HG02870 (cell line): ENCODE data around the gene RAD23A.

Source experiments
- ATAC-seq: cut with Tn5 transposase; IDR thresholded peaks from one replicate; pipeline ENCODE4 v1.9.1; 2021; ENCODE audit warnings: mild to moderate bottlenecking, moderate library complexity; ENCODE audit not compliant: unreplicated experiment

Gene RAD23A

GRCh38 chr19:12983542-12984142, 38.0 kb downstream of the RAD23A start:
- ATAC-seq = no peak

GRCh38 chr19:12984143-12984627, 38.5 kb downstream of the RAD23A start:
- ATAC-seq = no peak

- no peak for ATAC-seq
Measured at GRCh38 chr19:12984683-12985048, 39.0 kb downstream of the RAD23A start.

GRCh38 chr19:12985049-12985776, 39.6 kb downstream of the RAD23A start:
- ATAC-seq = no peak

GRCh38 chr19:12986726-12987125, 41.1 kb downstream of the RAD23A start:
- ATAC-seq = no peak

GRCh38 chr19:12987190-12987589, 41.5 kb downstream of the RAD23A start:
- no peak for ATAC-seq

- no peak for ATAC-seq
Measured at GRCh38 chr19:12987781-12988180, 42.1 kb downstream of the RAD23A start.

- no peak for ATAC-seq
Measured at GRCh38 chr19:12990431-12990830, 44.8 kb downstream of the RAD23A start.

- ATAC-seq = no peak
Measured at GRCh38 chr19:12990853-12991252, 45.2 kb downstream of the RAD23A start.

- no peak for ATAC-seq
Measured at GRCh38 chr19:12991296-12991695, 45.6 kb downstream of the RAD23A start.

GRCh38 chr19:12992729-12993128, 47.1 kb downstream of the RAD23A start:
- ATAC-seq = no peak

- ATAC-seq = no peak
Measured at GRCh38 chr19:12993562-12993961, 47.9 kb downstream of the RAD23A start.

GRCh38 chr19:12994701-12995595, 49.3 kb downstream of the RAD23A start, which contains the start of gene NFIX:
TSS of gene NFIX (plus strand) at chr19:12995475. CDS start at chr19:12995838, 363 bp downstream.
- no peak for ATAC-seq

- ATAC-seq = no peak
Measured at GRCh38 chr19:12995596-12996405, 50.1 kb downstream of the RAD23A start.

- ATAC-seq = no peak
Measured at GRCh38 chr19:12996406-12997094, 50.9 kb downstream of the RAD23A start.

GRCh38 chr19:12997179-12997966, 51.7 kb downstream of the RAD23A start:
- ATAC-seq = no peak

- no peak for ATAC-seq
Measured at GRCh38 chr19:12997967-12998940, 52.6 kb downstream of the RAD23A start.

- ATAC-seq = no peak
Measured at GRCh38 chr19:13001166-13001501, 55.5 kb downstream of the RAD23A start.
